HepG2 (cell line): ENCODE measurements around the gene GPC3. TPM values are rescaled to one million over a fixed set of nuclear protein-coding genes. Genes with fewer than 3 reads are reported as not detected.

ENCODE experiments used
- ATAC-seq: fragments of 200-7000 bp; cut with Tn5 transposase; 3 replicates; pipeline ENCODE4 v1.9.1; 2020; ENCODE audit warnings: mild to moderate bottlenecking, moderate library complexity
- BruUV-seq: library from RNA; stranded (reverse); fragments of 400-500 nt; replicated peaks from 2 replicates; lab custom pipeline; 2021; lab: Mats Ljungman, UMichigan
- CTCF ChIA-PET: fragments of 300-600 bp; formaldehyde crosslinking; extraction: SDS; loops from one replicate; lab custom pipeline; 2021; ENCODE audit warnings: low total read pairs, inconsistent platforms, low intra/inter-chr PET ratio; lab: Yijun Ruan, JAX
- POLR2A ChIA-PET: fragments of 350-600 bp; sonication (Branson Sonifier 250); formaldehyde crosslinking; loops from one replicate; lab custom pipeline; 2020; ENCODE audit warnings: antibody characterized with exemption, inconsistent platforms; lab: Yijun Ruan, JAX
- DNase-seq: peaks from one replicate; pipeline ENCODE4 v3.0.0-alpha.2; 2015; ENCODE audit warnings: low spot score
- FAIRE-seq: peaks from 3 replicates; lab custom pipeline; 2011; peaks lifted over from hg19 to GRCh38; lab: Jason Lieb, UNC
- H2AFZ ChIP-seq: one replicate; pipeline ENCODE4 v1.6.1; 2011; ENCODE audit warnings: low read length, inconsistent platforms
- H3K27ac ChIP-seq: fragments of 300-600 bp; 3 replicates; pipeline ENCODE4 v1.8.0; 2011; ENCODE audit warnings: mixed run types, mild to moderate bottlenecking, mixed read lengths, low read length, inconsistent platforms; ENCODE audit not compliant: insufficient read depth; ENCODE audit errors: extremely low read length
- H3K27me3 ChIP-seq, 2 experiments: fragments of 200-600 bp in 1 of 2; 2 replicates in 1 of 2; 3 replicates in 1 of 2; pipeline versions ENCODE4 v1.6.0 to v1.8.0; 2011; ENCODE audit warnings: low read length in 2 of 2, mild to moderate bottlenecking in 2 of 2, moderate library complexity in 2 of 2, inconsistent platforms in 1 of 2; ENCODE audit not compliant: insufficient read depth in 2 of 2, control insufficient read depth in 1 of 2
- H3K36me3 ChIP-seq, 2 experiments: fragments of 200-600 bp in 1 of 2; replicated peaks in 1 of 2; 2 replicates in 1 of 2; 3 replicates in 1 of 2; pipeline versions ENCODE4 v1.5.1 to v1.8.0; 2011; ENCODE audit warnings: low read length in 2 of 2, inconsistent platforms in 1 of 2; ENCODE audit not compliant: insufficient read depth in 2 of 2, control insufficient read depth in 1 of 2
- H3K4me1 ChIP-seq: 2 replicates; pipeline ENCODE4 v1.5.1; 2012; ENCODE audit warnings: low read length, inconsistent platforms; ENCODE audit not compliant: insufficient read depth
- H3K4me2 ChIP-seq: 2 replicates; pipeline ENCODE4 v1.6.0; 2011; ENCODE audit warnings: low read depth, low read length, inconsistent platforms
- H3K4me3 ChIP-seq, 3 experiments: fragments of 200-600 bp in 1 of 3; sonication (generic), shearing (Covaris generic) in 1 of 3; replicated peaks in 1 of 3; 2 replicates each; pipeline ENCODE4 v1.5.1; 2011 to 2016; ENCODE audit warnings: low read length in 3 of 3, inconsistent platforms in 2 of 3, low read depth in 2 of 3, mild to moderate bottlenecking in 2 of 3, control low read depth in 1 of 3, mixed read lengths in 1 of 3; ENCODE audit not compliant: insufficient read depth in 1 of 3
- H3K79me2 ChIP-seq: one replicate; pipeline ENCODE4 v1.6.1; 2011; ENCODE audit warnings: low read length, inconsistent platforms; ENCODE audit not compliant: insufficient read depth
- H3K9ac ChIP-seq: 2 replicates; pipeline ENCODE4 v1.6.0; 2011; ENCODE audit warnings: mild to moderate bottlenecking, low read depth, low read length, inconsistent platforms; ENCODE audit not compliant: insufficient read depth
- H3K9me3 ChIP-seq: 2 replicates; pipeline ENCODE4 v1.5.1; 2012; ENCODE audit warnings: mild to moderate bottlenecking, low read length
- H4K20me1 ChIP-seq: 2 replicates; pipeline ENCODE4 v1.6.0; 2011; ENCODE audit warnings: inconsistent platforms, mild to moderate bottlenecking, low read length, moderate library complexity; ENCODE audit not compliant: insufficient read depth
- IKZF5 ChIP-seq: IDR thresholded peaks from 2 replicates; pipeline ENCODE4 v1.6.1; 2018; ENCODE audit warnings: missing genetic modification reagents, mild to moderate bottlenecking, missing compliant biosample characterization
- KDM3A ChIP-seq: IDR thresholded peaks from 2 replicates; pipeline ENCODE4 v1.6.1; 2018; ENCODE audit warnings: low read depth, missing compliant biosample characterization
- NCOA1 ChIP-seq: sonication (generic); formaldehyde crosslinking; IDR thresholded peaks from 2 replicates; pipeline ENCODE4 v1.9.0; 2021; ENCODE audit warnings: missing genetic modification reagents
- PAXIP1 ChIP-seq: sonication (generic); formaldehyde crosslinking; conservative IDR thresholded peaks from 2 replicates; pipeline ENCODE4 v1.4.0; 2020; ENCODE audit warnings: mild to moderate bottlenecking, missing genetic modification reagents, moderate library complexity
- RBM22 ChIP-seq: fragments of 200-400 bp; formaldehyde crosslinking; optimal IDR thresholded peaks from 2 replicates; pipeline ENCODE3; 2017; ENCODE audit warnings: mild to moderate bottlenecking, low read length, moderate library complexity
- XBP1 ChIP-seq: sonication (generic); formaldehyde crosslinking; IDR thresholded peaks from 2 replicates; pipeline ENCODE4 v1.5.0; 2020; ENCODE audit warnings: missing genetic modification reagents
- ZBTB43 ChIP-seq: sonication (generic); formaldehyde crosslinking; conservative IDR thresholded peaks from 2 replicates; pipeline ENCODE4 v1.4.0; 2020; ENCODE audit warnings: missing genetic modification reagents
- ZMYM3 ChIP-seq: sonication (generic); formaldehyde crosslinking; IDR thresholded peaks from 2 replicates; pipeline ENCODE4 v1.5.1; 2020; ENCODE audit warnings: mild to moderate bottlenecking, missing genetic modification reagents
- WGBS: methylation state at CpG from one replicate; pipeline ENCODE4 v1.1.6; 2017; ENCODE audit warnings: low lambda C conversion rate; 5-methylcytosine and 5-hydroxymethylcytosine counted together
- in situ Hi-C: cut with HindIII; loops from 2 replicates; pipeline ENCODE4 v1.10.0; 2017; ENCODE audit warnings: low pct_unique_long_range_greater_than_20kb; ENCODE audit not compliant: extremely low pct_ligation_motif_present
- intact Hi-C: fragments of 100-400 bp; cut with micrococcal nuclease; formaldehyde crosslinking; loops from one replicate; pipeline ENCODE4 v1.10.0; 2022; ENCODE audit not compliant: unreplicated experiment
- polyA plus RNA-seq, 8 experiments: library from polyadenylated mRNA; depleted of rRNA in 3 of 8; stranded (reverse) in 7 of 8; unstranded in 1 of 8; fragments of >200 nt; fragmentation: Illumina TruSeq in 4 of 8; extraction: Trizol in 4 of 8; gene quantifications; 2 replicates each; pipeline versions ENCODE4 v1.2.1 to v1.2.3, GENCODE V29; 2011 to 2016; ENCODE audit warnings: low read depth in 4 of 8, missing spikeins in 1 of 8, mixed read lengths in 1 of 8; ENCODE audit not compliant: insufficient read depth in 1 of 8
- total RNA-seq, 5 experiments: library from RNA; depleted of rRNA; stranded (reverse); fragments of >200 nt; fragmentation: Illumina TruSeq; extraction: Trizol; gene quantifications; 2 replicates each; pipeline ENCODE4 v1.2.3, GENCODE V29; 2016; ENCODE audit warnings: low read depth in 1 of 5

Gene GPC3
- total and polyA plus RNA-seq, 2 of the 13 experiments (the other 11 are each of a cell fraction or from before 2014, with no cell fraction given): 1,799 to 3,263 TPM

GRCh38 chrX:133658293-133658911, 327.0 kb downstream of the GPC3 start:
- H3K9me3 ChIP-seq: no peaks in the 10 kb centered on the region
- H4K20me1 ChIP-seq: peaks cover 21% of the 10 kb centered on the region
- FAIRE-seq (no peak), DNase-seq (no peak), ATAC-seq (no peak)
- no TSS peak for BruUV-seq
- POLR2A ChIA-PET: no interaction called here
- peaks cover 11 to 49% of the 10 kb centered on the region in 2 experiments for H3K36me3 ChIP-seq
- no peaks in the 10 kb centered on the region for H3K79me2 ChIP-seq
- H3K4me3 ChIP-seq: no peak overlapping the region
- intact Hi-C loops (no loop called here), in situ Hi-C loops (no loop called here)
- H3K4me1 ChIP-seq: peaks cover 10% of the 10 kb centered on the region; the same call in 1 of the 2 replicates
- H3K27me3 ChIP-seq: no peaks in the 10 kb centered on the region
- H2AFZ ChIP-seq: no peak overlapping the region
- TF ChIP-seq IKZF5 (no peak), NCOA1 (no peak), RBM22 (peak; percentile 32), PAXIP1 (CRISPR knock-in tag) (no peak), ZBTB43 (no peak), XBP1 (CRISPR knock-in tag) (no peak), ZMYM3 (CRISPR knock-in tag) (no peak), KDM3A (no peak)
- no peak overlapping the region for H3K27ac ChIP-seq
- H3K4me2 ChIP-seq: no peak overlapping the region
- 100% methylated on average over 3 of the region's 3 CpGs for WGBS
- H3K9ac ChIP-seq: no peak overlapping the region
- CTCF ChIA-PET: no interaction called here
